GM23338 (cell line): Measurements from ENCODE around the gene SYNDIG1. TPM values are rescaled to one million over a fixed set of nuclear protein-coding genes. Genes with fewer than 3 reads are reported as not detected.

Experiments
- ATAC-seq: fragments of 200-7000 bp; cut with Tn5 transposase; 3 replicates; pipeline ENCODE4 v1.9.1; 2020
- DNase-seq: peaks from one replicate; pipeline ENCODE4 v3.0.0-alpha.2; 2015; ENCODE audit warnings: low spot score
- H2AFZ ChIP-seq: fragments of 200-600 bp; sonication (generic); 2 replicates; pipeline ENCODE4 v1.8.0; 2016; ENCODE audit warnings: antibody characterized with exemption, mild to moderate bottlenecking, moderate library complexity
- H3F3A ChIP-seq: fragments of 200-600 bp; sonication (generic); replicated peaks from 2 replicates; pipeline ENCODE4 v1.8.0; 2017; ENCODE audit warnings: antibody characterized with exemption, mixed run types, low read depth
- H3K27ac ChIP-seq: fragments of 200-600 bp; sonication (generic); 2 replicates; pipeline ENCODE4 v1.6.1; 2016; ENCODE audit warnings: low read depth
- H3K27me3 ChIP-seq: fragments of 200-600 bp; sonication (generic); 2 replicates; pipeline ENCODE4 v1.8.0; 2016; ENCODE audit warnings: mild to moderate bottlenecking, mixed run types, moderate library complexity; ENCODE audit not compliant: insufficient read depth
- H3K36me3 ChIP-seq: fragments of 200-600 bp; sonication (generic); 2 replicates; pipeline ENCODE4 v1.8.0; 2016; ENCODE audit warnings: mild to moderate bottlenecking; ENCODE audit not compliant: insufficient read depth
- H3K4me1 ChIP-seq: fragments of 200-600 bp; sonication (generic); 2 replicates; pipeline ENCODE4 v1.8.0; 2016; ENCODE audit warnings: mild to moderate bottlenecking, moderate library complexity; ENCODE audit not compliant: insufficient read depth
- H3K4me2 ChIP-seq: fragments of 200-600 bp; sonication (generic); 2 replicates; pipeline ENCODE4 v1.7.1; 2017; ENCODE audit warnings: mixed run types
- H3K4me3 ChIP-seq: fragments of 200-600 bp; sonication (generic); 2 replicates; pipeline ENCODE4 v1.6.1; 2016; ENCODE audit warnings: mixed run types
- H3K79me2 ChIP-seq: fragments of 200-600 bp; sonication (generic); replicated peaks from 2 replicates; pipeline ENCODE4 v1.8.0; 2017; ENCODE audit warnings: mild to moderate bottlenecking; ENCODE audit not compliant: insufficient read depth
- H3K9me2 ChIP-seq: fragments of 200-600 bp; sonication (generic); 2 replicates; pipeline ENCODE4 v1.8.0; 2017; ENCODE audit not compliant: insufficient read depth
- H4K20me1 ChIP-seq: fragments of 200-600 bp; sonication (generic); replicated peaks from 2 replicates; pipeline ENCODE4 v1.8.0; 2017; ENCODE audit warnings: mild to moderate bottlenecking; ENCODE audit not compliant: insufficient read depth
- H3K27ac Mint-ChIP-seq: 2 replicates; pipeline ENCODE4 v1.8.0; 2020; ENCODE audit warnings: inconsistent platforms, mild to moderate bottlenecking, moderate library complexity, mixed read lengths
- H3K27me3 Mint-ChIP-seq: 3 replicates; pipeline ENCODE4 v1.8.0; 2022; ENCODE audit warnings: low read depth, mild to moderate bottlenecking, moderate library complexity, mixed read lengths, inconsistent platforms; ENCODE audit not compliant: insufficient read depth, poor library complexity
- H3K36me3 Mint-ChIP-seq: 3 replicates; pipeline ENCODE4 v1.8.0; 2021; ENCODE audit warnings: low read depth, mild to moderate bottlenecking, inconsistent platforms, moderate library complexity, mixed read lengths
- H3K4me1 Mint-ChIP-seq: 3 replicates; pipeline ENCODE4 v1.8.0; 2020; ENCODE audit warnings: mild to moderate bottlenecking, inconsistent platforms, mixed read lengths
- H3K4me3 Mint-ChIP-seq: 3 replicates; pipeline ENCODE4 v1.8.0; 2021; ENCODE audit warnings: moderate library complexity, mild to moderate bottlenecking, inconsistent platforms, mixed read lengths
- H3K9me3 Mint-ChIP-seq: 3 replicates; pipeline ENCODE4 v1.8.0; 2020; ENCODE audit warnings: moderate library complexity, mild to moderate bottlenecking, inconsistent platforms, mixed read lengths
- EZH2 ChIP-seq: fragments of 200-600 bp; sonication (generic); IDR thresholded peaks from one replicate; pipeline ENCODE4 v1.8.0; 2017; ENCODE audit warnings: antibody characterized with exemption, mild to moderate bottlenecking, low read depth; ENCODE audit not compliant: unreplicated experiment
- EZH2phosphoT487 ChIP-seq: fragments of 200-600 bp; sonication (generic); IDR thresholded peaks from one replicate; pipeline ENCODE4 v1.8.1; 2018; ENCODE audit warnings: antibody characterized with exemption; ENCODE audit not compliant: unreplicated experiment
- ZNF462 ChIP-seq: fragments of 250-450 bp; sonication (Bioruptor Pico); IDR thresholded peaks from 2 replicates; pipeline ENCODE4 v1.5.0; 2020; ENCODE audit warnings: mild to moderate bottlenecking, moderate library complexity
- polyA plus RNA-seq: library from polyadenylated mRNA; unstranded; fragments of >200 nt; fragmentation: Nextera tagmentation; extraction: Ambion mirVana; gene quantifications from 2 replicates; pipeline ENCODE4 v1.2.1, GENCODE V29; 2016
- total RNA-seq: library from RNA; depleted of rRNA; stranded (reverse); fragments of >200 nt; shearing (Covaris generic); gene quantifications from 2 replicates; pipeline ENCODE4 v1.2.3, GENCODE V29; 2014
- TF ChIP-seq, protein P1 (sequence below): IDR thresholded peaks from 2 replicates; pipeline ENCODE4 v1.6.1; 2016; ENCODE audit warnings: antibody characterized with exemption

SYNDIG1 gene
- total and polyA plus RNA-seq, 2 experiments from 2014 or later = 2.8 to 4.8 TPM

DNA sequence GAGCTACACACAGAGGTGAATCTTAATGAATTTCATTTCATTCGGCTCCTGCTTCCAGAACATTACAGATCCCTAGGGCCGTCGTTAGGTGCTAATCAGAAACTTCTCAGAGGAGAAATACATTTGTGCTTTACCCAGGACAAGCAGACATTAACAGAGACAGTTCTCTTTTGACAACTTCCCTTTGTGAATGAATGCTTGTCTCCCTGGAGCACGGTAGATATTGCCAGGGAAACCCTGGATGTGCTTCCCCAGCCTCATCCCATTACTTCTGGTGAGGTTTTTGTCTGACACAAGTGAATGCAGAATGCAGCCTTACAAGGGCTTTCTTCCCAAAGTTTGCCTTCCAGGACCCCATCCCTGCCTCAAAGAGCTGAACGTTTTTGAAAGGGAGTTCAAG is 105.4 kb downstream of the SYNDIG1 start (continued):
- TF ChIP-seq ZNF462 (CRISPR knock-in tag) = no peak

DNA sequence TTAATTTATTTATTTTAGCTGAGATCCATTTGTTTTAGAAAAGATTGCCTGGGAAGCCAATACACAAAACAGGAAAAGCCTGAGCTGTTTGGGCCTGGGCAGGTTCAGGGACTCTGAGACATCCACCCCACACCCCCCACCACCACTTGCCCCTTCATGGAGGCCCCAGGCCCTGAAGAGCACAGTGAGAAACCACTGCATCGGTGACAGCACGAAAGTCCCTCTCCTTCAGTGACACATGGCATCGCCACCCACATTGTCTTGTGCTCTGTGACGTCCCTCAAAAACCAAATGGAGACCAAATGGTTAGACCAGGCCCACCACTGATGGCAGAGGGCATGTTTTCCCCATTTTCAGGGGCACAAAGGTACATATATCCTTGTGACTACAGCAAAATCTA is 106.4 kb downstream of the SYNDIG1 start:
- Histone ChIP-seq H3F3A (no peaks in the 10 kb centered on the region), H3K4me3 (no peak overlapping the region), H3K27me3 (no peaks in the 10 kb centered on the region), H3K9me2 (no peaks in the 10 kb centered on the region), H3K79me2 (no peaks in the 10 kb centered on the region), H3K4me2 (no peak overlapping the region), H2AFZ (no peak overlapping the region), H3K4me1 (no peaks in the 10 kb centered on the region), H4K20me1 (no peaks in the 10 kb centered on the region), H3K36me3 (no peaks in the 10 kb centered on the region), H3K27ac (no peak overlapping the region)
- no peak for TF ChIP-seq EZH2phosphoT487
- TF ChIP-seq EZH2 = no peak
- TF ChIP-seq, protein P1, sequence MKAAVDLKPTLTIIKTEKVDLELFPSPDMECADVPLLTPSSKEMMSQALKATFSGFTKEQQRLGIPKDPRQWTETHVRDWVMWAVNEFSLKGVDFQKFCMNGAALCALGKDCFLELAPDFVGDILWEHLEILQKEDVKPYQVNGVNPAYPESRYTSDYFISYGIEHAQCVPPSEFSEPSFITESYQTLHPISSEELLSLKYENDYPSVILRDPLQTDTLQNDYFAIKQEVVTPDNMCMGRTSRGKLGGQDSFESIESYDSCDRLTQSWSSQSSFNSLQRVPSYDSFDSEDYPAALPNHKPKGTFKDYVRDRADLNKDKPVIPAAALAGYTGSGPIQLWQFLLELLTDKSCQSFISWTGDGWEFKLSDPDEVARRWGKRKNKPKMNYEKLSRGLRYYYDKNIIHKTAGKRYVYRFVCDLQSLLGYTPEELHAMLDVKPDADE = no peak
- Mint-ChIP-seq H3K36me3 (no peaks in the 10 kb centered on the region), H3K4me1 (no peaks in the 10 kb centered on the region), H3K4me3 (no peak overlapping the region), H3K27ac (no peak overlapping the region), H3K27me3 (peaks cover 11% of the 10 kb centered on the region), H3K9me3 (no peaks in the 10 kb centered on the region)
- no peak for DNase-seq
- no peak for ATAC-seq
